HAP-1 (cell line): ENCODE results near the gene ERFE.

Experiments
- DNase-seq, 2 experiments: peaks; one replicate each; pipeline ENCODE4 v3.0.0-alpha.2; 2016 to 2020; ENCODE audit warnings: low spot score in 2 of 2
- H3K27me3 ChIP-seq: fragments of 250-450 bp; sonication (Bioruptor Pico); 2 replicates; pipeline ENCODE4 v1.5.1; 2020; ENCODE audit warnings: low read depth, mild to moderate bottlenecking, moderate library complexity
- H3K36me3 ChIP-seq: fragments of 250-450 bp; sonication (Bioruptor Pico); replicated peaks from 2 replicates; pipeline ENCODE4 v1.5.1; 2020; ENCODE audit warnings: mild to moderate bottlenecking
- H3K4me1 ChIP-seq: fragments of 250-450 bp; sonication (Bioruptor Pico); 2 replicates; pipeline ENCODE4 v1.5.1; 2020; ENCODE audit warnings: mild to moderate bottlenecking
- H3K4me3 ChIP-seq: fragments of 250-450 bp; sonication (Bioruptor Pico); 2 replicates; pipeline ENCODE4 v1.5.1; 2020; ENCODE audit warnings: mild to moderate bottlenecking, moderate library complexity
- H3K9me3 ChIP-seq: fragments of 250-450 bp; sonication (Bioruptor Pico); 2 replicates; pipeline ENCODE4 v1.5.1; 2020; ENCODE audit warnings: mild to moderate bottlenecking, moderate library complexity
- in situ Hi-C: fragments of 300-500 bp; cut with MboI; formaldehyde crosslinking; loops from 3 replicates; pipeline ENCODE4 v1.14.3; 2020; ENCODE audit warnings: low sequenced_read_pairs, inconsistent platforms, mixed read lengths

The ERFE gene

GRCh38 chr2:238187618-238188548 is 29.1 kb downstream of the ERFE start:
- Histone ChIP-seq H3K9me3 (no peaks in the 10 kb centered on the region), H3K4me3 (no peak overlapping the region), H3K36me3 (peaks cover 79% of the 10 kb centered on the region), H3K4me1 (no peaks in the 10 kb centered on the region), H3K27me3 (no peaks in the 10 kb centered on the region)
- in situ Hi-C loops: no loop called here
- no peak for DNase-seq

GRCh38 chr2:238190445-238190844 is 31.7 kb downstream of the ERFE start:
- H3K4me1 ChIP-seq: no peaks in the 10 kb centered on the region
- H3K4me3 ChIP-seq: no peak overlapping the region
- in situ Hi-C loops: no loop called here
- no peaks in the 10 kb centered on the region for H3K9me3 ChIP-seq
- H3K36me3 ChIP-seq: peaks cover 80% of the 10 kb centered on the region
- no peak for DNase-seq
- H3K27me3 ChIP-seq: no peaks in the 10 kb centered on the region

GRCh38 chr2:238202326-238203093 is 43.7 kb downstream of the ERFE start:
- peaks cover 11% of the 10 kb centered on the region for H3K9me3 ChIP-seq
- peak overlapping the region; percentile 49 for H3K4me3 ChIP-seq
- DNase-seq: peak in 1 of 2 experiments; percentile 3
- in situ Hi-C loops: no loop called here
- peaks cover 11% of the 10 kb centered on the region for H3K4me1 ChIP-seq
- H3K36me3 ChIP-seq: 0 out of 2 replicates have a peak, but pooled peaks cover 5% of the 10 kb centered on the region
- H3K27me3 ChIP-seq: no peaks in the 10 kb centered on the region

- in situ Hi-C loops: no loop called here
- DNase-seq: peak; percentile 81 to 90
- Histone ChIP-seq H3K4me1 (peaks cover 11% of the 10 kb centered on the region), H3K9me3 (peaks cover 11% of the 10 kb centered on the region), H3K4me3 (peak within 1 kb of the TSS; percentile 49), H3K27me3 (no peaks in the 10 kb centered on the region), H3K36me3 (0 out of 2 replicates have a peak, but pooled peaks cover 5% of the 10 kb centered on the region)
These were observed 44.6 kb downstream of the ERFE start, which contains the start of gene ILKAP for GRCh38 chr2:238203094-238203972. Gene ILKAP (minus strand): TSS chr2:238203695. CDS start chr2:238203553, 142 bp downstream.

- Histone ChIP-seq H3K4me3 (peak overlapping the region; percentile 29), H3K9me3 (peaks cover 11% of the 10 kb centered on the region), H3K36me3 (0 out of 2 replicates have a peak, but pooled peaks cover 5% of the 10 kb centered on the region), H3K4me1 (peaks cover 11% of the 10 kb centered on the region), H3K27me3 (no peaks in the 10 kb centered on the region)
- DNase-seq: no peak
- in situ Hi-C loops: no loop called here
These were observed 45.4 kb downstream of the ERFE start for GRCh38 chr2:238203973-238204683.

GRCh38 chr2:238207006-238207405 is 48.2 kb downstream of the ERFE start:
- no peak for DNase-seq
- Histone ChIP-seq H3K4me3 (no peak overlapping the region), H3K27me3 (no peaks in the 10 kb centered on the region), H3K9me3 (peaks cover 11% of the 10 kb centered on the region), H3K36me3 (no peaks in the 10 kb centered on the region), H3K4me1 (peaks cover 5% of the 10 kb centered on the region)
- in situ Hi-C loops: no loop called here

- in situ Hi-C loops: no loop called here
- Histone ChIP-seq H3K4me1 (no peaks in the 10 kb centered on the region), H3K27me3 (peaks cover 2% of the 10 kb centered on the region; the same call in 1 of the 2 replicates), H3K9me3 (no peaks in the 10 kb centered on the region), H3K4me3 (no peak overlapping the region), H3K36me3 (no peaks in the 10 kb centered on the region)
- DNase-seq: no peak
These were observed 57.9 kb downstream of the ERFE start for GRCh38 chr2:238216651-238217184.
